ACC112 (cell line): Measurements from ENCODE around the gene PPP1CA.

Source experiments
- H2AFZ ChIP-seq: fragments of 200-600 bp; sonication (generic); one replicate; pipeline ENCODE4 v1.6.0; 2017; ENCODE audit warnings: antibody characterized with exemption, low read length; ENCODE audit not compliant: unreplicated experiment
- H3K27ac ChIP-seq: fragments of 200-600 bp; sonication (generic); 2 replicates; pipeline ENCODE4 v1.5.1; 2014; ENCODE audit warnings: low read depth, mild to moderate bottlenecking, antibody characterized with exemption, low read length, moderate library complexity
- H3K27me3 ChIP-seq: fragments of 200-600 bp; sonication (generic); 2 replicates; pipeline ENCODE4 v1.6.1; 2014; ENCODE audit warnings: mild to moderate bottlenecking, antibody characterized with exemption, low read length, moderate library complexity, mixed read lengths; ENCODE audit not compliant: insufficient read depth
- H3K36me3 ChIP-seq: fragments of 200-600 bp; sonication (generic); 2 replicates; pipeline ENCODE4 v1.6.1; 2016; ENCODE audit warnings: mild to moderate bottlenecking, antibody characterized with exemption, low read length, moderate library complexity, mixed read lengths; ENCODE audit not compliant: insufficient read depth
- H3K4me1 ChIP-seq: fragments of 200-600 bp; sonication (generic); one replicate; pipeline ENCODE4 v1.6.1; 2016; ENCODE audit warnings: low read length, mixed read lengths; ENCODE audit not compliant: insufficient read depth, unreplicated experiment, control insufficient read depth
- H3K4me3 ChIP-seq: fragments of 200-600 bp; sonication (generic); 2 replicates; pipeline ENCODE4 v1.5.1; 2014; ENCODE audit warnings: mild to moderate bottlenecking, low read depth, low read length
- H3K79me2 ChIP-seq: fragments of 200-600 bp; sonication (generic); one replicate; pipeline ENCODE4 v1.6.0; 2016; ENCODE audit warnings: low read length; ENCODE audit not compliant: control insufficient read depth, unreplicated experiment, insufficient read depth

The PPP1CA gene

DNA sequence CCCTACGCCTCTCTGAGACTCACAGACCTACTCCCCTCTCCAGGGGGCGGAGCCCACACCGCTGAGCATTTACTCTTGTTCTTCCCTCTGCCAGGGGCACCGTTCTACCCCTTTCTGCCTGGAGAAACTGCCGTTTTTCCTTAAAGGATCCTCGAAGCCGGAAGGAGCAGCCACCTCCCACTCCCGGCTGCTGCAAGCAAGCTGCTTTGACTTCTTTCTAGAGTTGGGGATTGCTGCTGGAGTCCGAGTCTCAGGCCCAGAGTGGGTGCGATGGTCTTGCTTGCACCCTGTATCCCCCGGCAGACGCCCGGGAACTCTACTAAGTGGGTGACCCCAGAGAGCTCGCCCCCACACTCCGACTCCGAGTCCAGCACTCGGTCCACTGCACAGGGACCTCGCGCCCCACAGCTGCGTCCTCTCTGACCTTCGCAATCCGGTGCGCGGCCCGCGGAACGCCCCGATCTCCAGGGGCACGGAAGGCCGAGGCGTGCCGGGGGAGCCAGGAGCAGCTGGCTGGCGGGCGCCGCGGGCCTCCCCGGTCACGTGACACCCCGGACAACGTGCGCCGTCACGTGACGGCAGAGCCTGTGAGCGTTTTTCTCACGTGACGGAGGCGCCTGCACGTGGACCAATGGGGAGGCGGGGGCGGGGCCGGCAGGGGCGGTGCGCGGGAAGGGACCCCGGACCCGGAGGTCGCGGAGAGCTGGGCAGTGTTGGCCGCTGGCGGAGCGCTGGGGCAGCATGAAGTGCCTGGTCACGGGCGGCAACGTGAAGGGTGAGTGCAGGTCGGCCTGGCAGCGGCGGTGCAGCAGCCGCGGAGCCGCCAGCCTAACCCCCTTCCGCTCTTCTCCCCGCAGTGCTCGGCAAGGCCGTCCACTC is 10.1 kb downstream of the PPP1CA start, which contains the start of gene RAD9A:
RAD9A (plus strand) TSS at position 683 of the 879 bp plus-strand sequence; CDS start at position 742, 59 bp downstream.
- H3K4me3 ChIP-seq: peak within 1 kb of the TSS; percentile 84
- H3K36me3 ChIP-seq: no peaks in the 10 kb centered on the region
- H3K79me2 ChIP-seq: no peaks in the 10 kb centered on the region
- H3K4me1 ChIP-seq: no peaks in the 10 kb centered on the region
- peak within 1 kb of the TSS; percentile 50; the same call in 1 of the 2 replicates for H3K27ac ChIP-seq
- peak within 1 kb of the TSS; percentile 78 for H2AFZ ChIP-seq
- no peaks in the 10 kb centered on the region for H3K27me3 ChIP-seq

GRCh38 chr11:67390947-67391303 is 10.7 kb downstream of the PPP1CA start:
- Histone ChIP-seq H2AFZ (peak overlapping the region; percentile 78), H3K36me3 (no peaks in the 10 kb centered on the region), H3K79me2 (no peaks in the 10 kb centered on the region), H3K4me1 (no peaks in the 10 kb centered on the region), H3K27ac (peak overlapping the region; percentile 39; the same call in 1 of the 2 replicates), H3K4me3 (peak overlapping the region; percentile 84), H3K27me3 (no peaks in the 10 kb centered on the region)

DNA sequence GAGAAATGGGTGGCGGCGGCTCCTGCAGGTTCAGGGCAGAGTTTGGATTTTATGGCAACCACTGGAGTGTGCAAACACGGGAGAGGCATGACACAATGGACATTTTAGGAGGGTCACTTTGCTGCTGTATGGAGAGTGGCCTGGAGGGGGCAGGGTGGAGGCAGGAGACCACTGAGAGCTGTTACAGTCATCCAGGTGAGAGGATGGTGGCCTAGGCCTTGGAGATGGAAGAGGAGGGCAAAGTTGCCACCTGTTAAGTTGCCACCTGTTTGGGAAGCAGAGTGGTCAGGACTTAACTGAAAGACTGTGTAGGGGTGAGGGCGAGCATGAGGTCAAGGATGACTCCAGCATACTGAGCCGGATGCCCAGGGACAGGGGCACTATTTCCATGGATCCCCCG is 12.2 kb downstream of the PPP1CA start:
- Histone ChIP-seq H2AFZ (no peak overlapping the region), H3K79me2 (no peaks in the 10 kb centered on the region), H3K36me3 (no peaks in the 10 kb centered on the region), H3K4me3 (no peak overlapping the region), H3K27me3 (no peaks in the 10 kb centered on the region), H3K27ac (no peak overlapping the region), H3K4me1 (peaks cover 12% of the 10 kb centered on the region)

DNA sequence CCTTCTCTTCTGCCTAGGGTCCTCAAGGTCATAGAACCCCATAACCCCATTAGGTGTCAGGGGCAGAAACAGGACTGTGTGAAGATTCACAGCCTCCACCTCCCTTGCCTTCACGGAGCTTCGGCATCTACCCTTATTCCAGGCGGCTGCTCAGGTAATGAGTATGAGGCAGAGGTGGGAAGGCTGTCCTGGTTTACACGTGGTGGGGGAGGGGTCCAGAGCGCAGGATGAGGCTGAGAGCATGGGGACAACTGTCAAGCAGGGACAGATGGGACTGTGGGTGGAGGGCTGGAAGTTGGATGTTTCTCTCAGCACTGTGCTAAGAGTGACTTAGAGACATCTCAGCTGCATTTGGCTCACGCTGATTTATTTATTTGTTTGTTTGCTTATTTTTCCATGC is 14.1 kb downstream of the PPP1CA start:
- Histone ChIP-seq H3K4me3 (no peak overlapping the region), H3K27ac (no peak overlapping the region), H3K36me3 (no peaks in the 10 kb centered on the region), H3K27me3 (no peaks in the 10 kb centered on the region), H2AFZ (no peak overlapping the region), H3K4me1 (peaks cover 15% of the 10 kb centered on the region), H3K79me2 (no peaks in the 10 kb centered on the region)

DNA sequence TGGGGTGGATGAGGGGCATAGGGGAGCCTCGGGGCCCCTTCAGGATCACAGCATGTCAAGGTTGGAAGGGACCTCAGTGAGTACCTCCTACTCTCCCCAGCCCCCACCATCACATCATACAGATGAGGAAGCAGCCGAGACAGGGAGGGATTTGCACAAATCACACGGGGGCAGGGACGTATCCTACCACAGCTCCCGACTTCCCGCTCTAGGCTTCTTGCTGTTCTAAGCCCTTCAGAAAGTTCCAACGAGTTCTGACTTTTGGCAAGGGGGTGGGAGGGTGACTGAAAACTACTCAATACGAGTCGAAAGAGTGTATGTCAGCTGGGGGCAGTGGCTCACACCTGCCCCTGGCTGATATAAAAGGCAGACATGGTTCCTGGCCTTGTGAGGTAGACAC is 14.6 kb downstream of the PPP1CA start:
- no peak overlapping the region for H3K27ac ChIP-seq
- no peaks in the 10 kb centered on the region for H3K79me2 ChIP-seq
- H2AFZ ChIP-seq: no peak overlapping the region
- no peak overlapping the region for H3K4me3 ChIP-seq
- no peaks in the 10 kb centered on the region for H3K36me3 ChIP-seq
- H3K27me3 ChIP-seq: no peaks in the 10 kb centered on the region
- H3K4me1 ChIP-seq: peaks cover 15% of the 10 kb centered on the region

GRCh38 chr11:67384851-67385366 is 16.7 kb downstream of the PPP1CA start:
- H3K4me3 ChIP-seq: no peak overlapping the region
- no peaks in the 10 kb centered on the region for H3K79me2 ChIP-seq
- no peak overlapping the region for H3K27ac ChIP-seq
- H3K4me1 ChIP-seq: peaks cover 24% of the 10 kb centered on the region
- no peak overlapping the region for H2AFZ ChIP-seq
- no peaks in the 10 kb centered on the region for H3K27me3 ChIP-seq
- no peaks in the 10 kb centered on the region for H3K36me3 ChIP-seq

DNA sequence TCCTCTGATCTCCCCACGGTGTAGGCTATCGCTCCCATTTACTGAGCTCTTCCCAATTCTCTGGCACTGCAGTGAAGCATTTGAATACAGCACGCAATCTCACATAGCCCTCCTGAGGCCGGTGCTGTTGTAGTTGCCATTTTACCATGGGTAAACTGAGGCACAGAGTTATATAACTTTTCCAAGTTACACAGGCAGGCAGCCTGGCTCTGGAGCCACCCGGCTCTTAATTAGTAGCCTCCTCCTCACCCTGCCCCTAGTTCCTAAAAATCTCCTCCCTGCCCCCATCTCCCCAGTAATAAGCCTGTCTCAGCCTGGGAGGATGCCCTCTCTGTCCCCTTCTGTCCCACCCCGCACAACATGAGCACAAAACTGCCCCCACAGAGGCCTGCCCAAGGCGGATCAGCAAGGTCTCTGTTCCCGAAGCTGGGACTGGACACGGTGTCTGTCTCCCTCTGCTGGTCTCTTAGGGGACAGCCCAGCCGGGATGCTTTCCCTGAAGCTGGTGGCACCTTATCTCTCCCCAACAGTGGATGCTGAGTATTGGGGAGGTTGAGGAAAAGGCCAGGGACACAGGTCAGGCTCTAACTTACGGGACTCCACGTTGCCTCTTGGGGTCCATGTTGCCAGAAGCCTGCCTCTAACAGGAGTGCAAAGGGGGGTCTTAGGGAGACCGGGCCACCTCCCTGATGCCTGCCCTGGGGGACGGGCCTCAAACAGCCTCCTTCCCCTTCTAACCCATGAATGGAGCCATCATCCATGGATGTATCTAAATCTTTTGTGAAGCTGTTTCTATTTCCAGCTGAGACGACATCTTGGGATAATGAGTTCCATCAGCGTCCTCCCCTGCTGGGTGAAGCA is 19.2 kb downstream of the PPP1CA start:
- no peak overlapping the region for H2AFZ ChIP-seq

DNA sequence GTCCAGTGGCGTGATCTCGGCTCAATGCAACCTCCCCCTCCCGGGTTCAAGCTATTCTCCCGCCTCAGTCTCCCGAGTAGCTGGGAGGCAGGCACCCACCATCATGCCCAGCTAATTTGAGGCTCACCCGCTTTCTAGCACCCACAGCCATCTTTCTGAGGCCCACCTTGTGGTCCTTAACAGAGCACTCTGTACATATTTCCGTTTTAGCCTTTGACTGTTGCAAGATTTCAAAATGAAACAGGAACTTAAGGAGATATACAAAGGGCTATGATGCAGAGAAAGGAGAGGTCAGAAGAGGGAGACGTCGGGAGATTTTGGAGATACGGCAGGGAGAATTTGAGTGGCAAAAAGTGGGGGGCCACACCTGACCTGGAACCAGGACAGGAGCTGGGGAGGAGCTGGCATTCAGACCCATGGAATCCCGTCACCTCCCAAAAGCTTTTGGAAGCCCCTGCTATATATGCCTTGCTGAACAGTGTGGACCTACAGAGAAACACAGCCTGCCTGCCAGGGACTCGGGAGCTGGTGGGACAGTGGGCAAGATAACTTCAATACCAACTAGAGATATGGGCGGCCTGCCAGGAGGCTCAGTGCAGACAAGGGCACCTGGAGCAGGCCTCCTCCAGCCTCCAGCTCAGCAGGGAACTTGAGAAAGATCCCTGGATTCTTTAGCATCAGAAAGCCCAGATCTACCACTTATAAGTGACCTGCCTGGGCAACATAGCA is 20.2 kb downstream of the PPP1CA start:
- Histone ChIP-seq H3K27ac (no peak overlapping the region), H3K36me3 (no peaks in the 10 kb centered on the region), H2AFZ (no peak overlapping the region), H3K4me1 (peaks cover 50% of the 10 kb centered on the region), H3K4me3 (no peak overlapping the region), H3K27me3 (no peaks in the 10 kb centered on the region), H3K79me2 (no peaks in the 10 kb centered on the region)

More for the DNA sequence above, 19.2 kb downstream of the PPP1CA start:
- Histone ChIP-seq H3K36me3 (no peaks in the 10 kb centered on the region), H3K4me3 (no peak overlapping the region), H3K27me3 (no peaks in the 10 kb centered on the region), H3K27ac (no peak overlapping the region), H3K79me2 (no peaks in the 10 kb centered on the region), H3K4me1 (peaks cover 44% of the 10 kb centered on the region)

DNA sequence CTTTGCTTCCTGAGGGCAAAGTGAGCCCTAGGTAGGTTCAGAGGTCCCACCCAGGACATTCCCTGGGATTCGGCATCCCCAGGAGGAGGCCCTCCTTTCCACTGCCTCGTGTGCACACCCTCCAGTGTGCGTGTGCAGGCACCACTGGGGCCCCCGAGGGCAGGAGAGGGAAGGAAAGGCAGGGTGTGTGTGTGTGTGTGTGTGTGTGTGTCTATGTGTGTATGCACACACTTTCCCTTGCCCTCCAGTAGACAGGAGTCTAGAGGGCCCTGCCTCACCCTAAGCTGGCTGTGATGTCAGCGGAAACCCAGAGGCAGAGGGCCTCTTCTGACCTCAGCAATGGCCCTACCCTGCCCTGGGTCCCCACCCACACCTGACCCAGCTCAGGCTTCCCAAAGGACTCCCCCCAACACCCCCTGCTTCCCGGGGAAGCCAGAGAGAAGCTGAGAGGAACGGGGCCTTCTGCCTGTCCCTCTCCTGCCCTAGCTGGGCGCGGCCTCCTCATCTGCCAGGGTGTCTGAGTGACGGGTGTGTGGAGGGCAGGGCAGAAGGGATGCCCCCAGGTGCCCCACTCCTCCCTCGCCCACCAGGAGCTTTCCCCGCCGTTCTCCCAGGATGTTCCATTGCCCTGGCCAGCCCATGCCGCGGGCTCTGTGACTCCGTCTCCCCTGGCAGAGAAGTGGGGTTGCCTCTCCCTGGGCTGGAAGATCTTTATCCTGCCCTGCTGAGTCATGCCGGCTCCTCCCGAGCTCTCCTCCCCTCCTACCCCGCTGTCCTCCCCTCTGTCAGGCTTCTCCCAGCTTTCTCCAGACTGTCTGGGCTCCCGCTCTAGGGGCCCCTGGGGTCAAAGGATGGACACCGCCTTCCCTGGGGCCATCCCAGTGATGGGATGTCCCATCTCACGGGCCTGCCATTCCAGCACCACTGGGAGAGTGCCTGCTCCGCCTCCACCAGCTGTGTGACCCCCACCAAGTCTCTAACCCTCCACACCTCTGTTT is 22.3 kb downstream of the PPP1CA start:
- peaks cover 54% of the 10 kb centered on the region for H3K4me1 ChIP-seq
- peak overlapping the region; percentile 62 for H2AFZ ChIP-seq

More for the DNA sequence above, 22.3 kb downstream of the PPP1CA start:
- no peak overlapping the region for H3K4me3 ChIP-seq
- no peaks in the 10 kb centered on the region for H3K27me3 ChIP-seq
- H3K79me2 ChIP-seq: no peaks in the 10 kb centered on the region
- no peaks in the 10 kb centered on the region for H3K36me3 ChIP-seq
- H3K27ac ChIP-seq: peak overlapping the region; percentile 24
